Stimulated activated memory B cell treated with anti-CD40 and anti-IgM and Interleukin-4, amounts not matched to agents 10 μg/mL and 1 μg/mL and 100 μg/mL, for 72 hours (primary cell): Measurements from ENCODE around the gene GSK3B.
"Not testable (repeated sequence)": the region's sequence is repeated elsewhere in the genome, so short reads cannot be mapped to it uniquely, and the experiment has no call there.

Experiments
- ATAC-seq: fragments of 150-1000 bp; cut with Tn5 transposase; 2 replicates; pipeline ENCODE4 v1.10.0; 2021
- H3K27ac Mint-ChIP-seq: one replicate; pipeline ENCODE4 v1.8.0; 2022; ENCODE audit warnings: mild to moderate bottlenecking, mixed read lengths
- H3K27me3 Mint-ChIP-seq: one replicate; pipeline ENCODE4 v1.8.0; 2022; ENCODE audit warnings: mixed read lengths
- H3K36me3 Mint-ChIP-seq: one replicate; pipeline ENCODE4 v1.8.0; 2022; ENCODE audit warnings: mixed read lengths
- H3K4me1 Mint-ChIP-seq: one replicate; pipeline ENCODE4 v1.8.0; 2022; ENCODE audit warnings: mixed read lengths
- H3K4me3 Mint-ChIP-seq: one replicate; pipeline ENCODE4 v1.8.0; 2022; ENCODE audit warnings: mild to moderate bottlenecking, moderate library complexity, mixed read lengths
- H3K9me3 Mint-ChIP-seq: one replicate; pipeline ENCODE4 v1.8.0; 2022; ENCODE audit warnings: mixed read lengths

GSK3B gene

GRCh38 chr3:119924111-119925094 is 169.8 kb downstream of the GSK3B start:
- Mint-ChIP-seq H3K36me3 (peaks cover 25% of the 10 kb centered on the region), H3K4me3 (no peak overlapping the region), H3K4me1 (peaks cover 9% of the 10 kb centered on the region), H3K9me3 (peaks cover 3% of the 10 kb centered on the region), H3K27ac (no peak overlapping the region), H3K27me3 (no peaks in the 10 kb centered on the region)
- ATAC-seq: no peak

- no peaks in the 10 kb centered on the region for H3K27me3 Mint-ChIP-seq
- no peak overlapping the region for H3K27ac Mint-ChIP-seq
- peaks cover 39% of the 10 kb centered on the region for H3K36me3 Mint-ChIP-seq
- H3K4me3 Mint-ChIP-seq: no peak overlapping the region
- peaks cover 4% of the 10 kb centered on the region for H3K4me1 Mint-ChIP-seq
- ATAC-seq: no peak
- H3K9me3 Mint-ChIP-seq: peaks cover 3% of the 10 kb centered on the region
These were observed 175.0 kb downstream of the GSK3B start for GRCh38 chr3:119918992-119919933.

GRCh38 chr3:119913021-119913420 is 181.2 kb downstream of the GSK3B start:
- H3K27me3 Mint-ChIP-seq: no peaks in the 10 kb centered on the region
- no peak overlapping the region for H3K27ac Mint-ChIP-seq
- peaks cover 35% of the 10 kb centered on the region for H3K36me3 Mint-ChIP-seq
- H3K9me3 Mint-ChIP-seq: no peaks in the 10 kb centered on the region
- ATAC-seq: no peak
- peaks cover 5% of the 10 kb centered on the region for H3K4me1 Mint-ChIP-seq
- no peak overlapping the region for H3K4me3 Mint-ChIP-seq

DNA sequence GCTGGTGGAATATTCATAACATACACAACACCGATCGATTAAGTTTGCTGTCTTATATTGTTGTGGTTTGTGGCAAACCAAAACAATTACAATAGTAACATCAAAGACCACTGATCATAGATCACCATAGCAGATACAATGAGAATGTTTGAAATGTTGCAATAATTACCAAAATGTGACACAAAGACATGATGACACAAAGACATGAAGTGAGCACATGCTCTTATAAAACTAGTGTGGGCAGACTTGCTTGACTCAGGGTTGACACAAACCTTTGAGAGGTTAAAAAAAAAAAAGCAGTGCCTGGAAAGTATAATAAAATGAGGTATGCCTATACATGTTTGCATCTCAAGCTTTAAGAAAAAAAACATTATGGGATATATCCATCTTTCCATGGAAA is 182.0 kb downstream of the GSK3B start:
- no peak for ATAC-seq
- Mint-ChIP-seq H3K36me3 (peaks cover 35% of the 10 kb centered on the region), H3K4me1 (peaks cover 5% of the 10 kb centered on the region), H3K27ac (no peak overlapping the region), H3K27me3 (no peaks in the 10 kb centered on the region), H3K9me3 (no peaks in the 10 kb centered on the region), H3K4me3 (no peak overlapping the region)

DNA sequence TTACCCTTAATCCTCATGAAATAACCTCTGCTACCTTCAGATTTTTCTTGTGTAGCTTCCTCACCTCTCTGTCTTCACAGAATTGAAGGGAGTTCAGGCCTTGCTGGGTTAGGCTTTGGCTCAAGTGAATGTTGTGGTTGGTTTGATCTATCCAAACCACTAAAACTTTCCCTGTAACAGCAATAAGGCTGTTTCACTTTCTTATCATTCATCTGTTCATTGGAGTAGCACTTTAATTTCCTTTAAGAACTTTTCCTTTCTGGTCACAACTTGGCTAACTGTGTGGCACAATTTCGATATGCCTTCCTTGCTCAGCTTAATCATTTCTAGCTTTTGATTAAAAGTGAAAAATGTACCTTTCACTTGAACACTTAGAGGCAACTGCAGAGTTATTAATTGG is 182.5 kb downstream of the GSK3B start:
- no peak overlapping the region for H3K4me3 Mint-ChIP-seq
- H3K4me1 Mint-ChIP-seq: peaks cover 5% of the 10 kb centered on the region
- H3K9me3 Mint-ChIP-seq: no peaks in the 10 kb centered on the region
- no peak for ATAC-seq
- H3K36me3 Mint-ChIP-seq: peaks cover 35% of the 10 kb centered on the region
- H3K27ac Mint-ChIP-seq: no peak overlapping the region
- H3K27me3 Mint-ChIP-seq: no peaks in the 10 kb centered on the region

- H3K36me3 Mint-ChIP-seq: peaks cover 22% of the 10 kb centered on the region
- no peaks in the 10 kb centered on the region for H3K4me1 Mint-ChIP-seq
- H3K27me3 Mint-ChIP-seq: no peaks in the 10 kb centered on the region
- H3K9me3 Mint-ChIP-seq: no peaks in the 10 kb centered on the region
- H3K4me3 Mint-ChIP-seq: no peak overlapping the region
- no peak for ATAC-seq
- no peak overlapping the region for H3K27ac Mint-ChIP-seq
These were observed 192.2 kb downstream of the GSK3B start for GRCh38 chr3:119902061-119902460.

- Mint-ChIP-seq H3K36me3 (peaks cover 22% of the 10 kb centered on the region), H3K27ac (no peak overlapping the region), H3K9me3 (no peaks in the 10 kb centered on the region), H3K4me3 (no peak overlapping the region), H3K27me3 (no peaks in the 10 kb centered on the region), H3K4me1 (no peaks in the 10 kb centered on the region)
- ATAC-seq: no peak
These were observed 193.1 kb downstream of the GSK3B start for GRCh38 chr3:119901148-119901547.

- Mint-ChIP-seq H3K27ac (no peak overlapping the region), H3K9me3 (no peaks in the 10 kb centered on the region), H3K36me3 (peaks cover 21% of the 10 kb centered on the region), H3K27me3 (no peaks in the 10 kb centered on the region), H3K4me3 (no peak overlapping the region), H3K4me1 (no peaks in the 10 kb centered on the region)
- ATAC-seq: no peak
These were observed 195.1 kb downstream of the GSK3B start for GRCh38 chr3:119899192-119899511.

- no peak overlapping the region for H3K27ac Mint-ChIP-seq
- no peak for ATAC-seq
These were observed 195.6 kb downstream of the GSK3B start for GRCh38 chr3:119898478-119899191.

DNA sequence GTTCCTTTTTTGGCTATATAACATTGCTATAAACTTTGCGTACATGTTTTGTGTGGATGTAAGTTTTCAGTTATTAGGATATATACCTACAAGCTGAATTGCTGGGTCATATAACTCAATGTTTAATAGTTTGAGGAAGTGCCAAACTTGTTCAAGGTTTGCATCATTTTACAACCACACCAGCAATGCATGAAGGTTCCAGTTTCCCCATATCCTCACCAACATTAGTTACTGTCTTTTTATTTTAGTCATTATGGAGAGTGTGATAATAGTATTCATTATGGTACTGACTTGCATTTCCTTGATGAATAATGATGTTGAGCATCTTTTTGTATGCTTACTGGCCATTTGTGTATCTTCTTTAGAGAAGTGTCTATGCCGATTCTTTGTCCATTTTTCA is 200.1 kb downstream of the GSK3B start:
- ATAC-seq: no peak
- peaks cover 7% of the 10 kb centered on the region for H3K4me1 Mint-ChIP-seq
- no peak overlapping the region for H3K27ac Mint-ChIP-seq
- H3K27me3 Mint-ChIP-seq: no peaks in the 10 kb centered on the region
- H3K4me3 Mint-ChIP-seq: no peak overlapping the region
- peaks cover 3% of the 10 kb centered on the region for H3K9me3 Mint-ChIP-seq
- peaks cover 27% of the 10 kb centered on the region for H3K36me3 Mint-ChIP-seq

More at GRCh38 chr3:119898478-119899191, 195.6 kb downstream of the GSK3B start:
- Mint-ChIP-seq H3K36me3 (peaks cover 18% of the 10 kb centered on the region), H3K4me3 (no peak overlapping the region), H3K27me3 (no peaks in the 10 kb centered on the region), H3K4me1 (no peaks in the 10 kb centered on the region), H3K9me3 (no peaks in the 10 kb centered on the region)

- no peak overlapping the region for H3K4me3 Mint-ChIP-seq
- peaks cover 28% of the 10 kb centered on the region for H3K36me3 Mint-ChIP-seq
- no peak overlapping the region for H3K27ac Mint-ChIP-seq
- peaks cover 6% of the 10 kb centered on the region for H3K9me3 Mint-ChIP-seq
- no peak for ATAC-seq
- H3K4me1 Mint-ChIP-seq: peaks cover 7% of the 10 kb centered on the region
- no peaks in the 10 kb centered on the region for H3K27me3 Mint-ChIP-seq
These were observed 200.5 kb downstream of the GSK3B start for GRCh38 chr3:119893769-119894168.

GRCh38 chr3:119891944-119892721 is 202.1 kb downstream of the GSK3B start:
- peaks cover 9% of the 10 kb centered on the region for H3K9me3 Mint-ChIP-seq
- no peak overlapping the region for H3K27ac Mint-ChIP-seq
- no peaks in the 10 kb centered on the region for H3K27me3 Mint-ChIP-seq
- peaks cover 7% of the 10 kb centered on the region for H3K4me1 Mint-ChIP-seq
- ATAC-seq: no peak
- H3K36me3 Mint-ChIP-seq: peaks cover 38% of the 10 kb centered on the region
- no peak overlapping the region for H3K4me3 Mint-ChIP-seq

DNA sequence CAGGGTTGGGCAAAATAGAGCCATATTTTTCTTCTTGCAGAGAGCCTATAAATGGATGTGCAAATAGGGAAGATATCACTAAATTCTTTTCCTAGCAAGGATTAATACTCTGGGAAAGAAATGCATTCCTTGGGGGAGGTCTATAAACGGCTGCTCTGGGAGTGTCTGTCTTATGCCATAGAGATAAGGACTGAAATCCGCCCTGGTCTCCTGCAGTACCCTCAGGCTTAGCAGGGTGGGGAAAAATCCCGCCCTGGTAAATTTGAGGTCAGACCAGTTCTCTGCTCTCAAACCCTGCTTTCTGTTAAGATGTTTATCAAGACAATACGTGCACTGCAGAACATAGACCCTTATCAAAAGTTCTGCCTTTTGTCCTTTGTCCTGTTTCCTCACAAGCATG is 205.6 kb downstream of the GSK3B start:
- not testable (repeated sequence) for H3K9me3 Mint-ChIP-seq, ATAC-seq, H3K27ac Mint-ChIP-seq, H3K27me3 Mint-ChIP-seq, H3K4me3 Mint-ChIP-seq, H3K4me1 Mint-ChIP-seq
- H3K36me3 Mint-ChIP-seq: peaks cover 66% of the 10 kb centered on the region

- H3K27ac Mint-ChIP-seq: no peak overlapping the region
- peaks cover 76% of the 10 kb centered on the region for H3K36me3 Mint-ChIP-seq
- no peak for ATAC-seq
- peaks cover 10% of the 10 kb centered on the region for H3K9me3 Mint-ChIP-seq
- H3K4me3 Mint-ChIP-seq: no peak overlapping the region
- H3K27me3 Mint-ChIP-seq: no peaks in the 10 kb centered on the region
- H3K4me1 Mint-ChIP-seq: no peaks in the 10 kb centered on the region
These were observed 208.3 kb downstream of the GSK3B start for GRCh38 chr3:119885746-119886530.
